HG03439 (cell line): ENCODE results near the gene VWCE.
A peak's percentile ranks its signal among the peaks of the same experiment; 100 is the strongest.

ENCODE experiments used
- ATAC-seq: cut with Tn5 transposase; IDR thresholded peaks from one replicate; pipeline ENCODE4 v1.9.1; 2021; ENCODE audit warnings: mild to moderate bottlenecking, moderate library complexity; ENCODE audit not compliant: unreplicated experiment

The VWCE gene

DNA sequence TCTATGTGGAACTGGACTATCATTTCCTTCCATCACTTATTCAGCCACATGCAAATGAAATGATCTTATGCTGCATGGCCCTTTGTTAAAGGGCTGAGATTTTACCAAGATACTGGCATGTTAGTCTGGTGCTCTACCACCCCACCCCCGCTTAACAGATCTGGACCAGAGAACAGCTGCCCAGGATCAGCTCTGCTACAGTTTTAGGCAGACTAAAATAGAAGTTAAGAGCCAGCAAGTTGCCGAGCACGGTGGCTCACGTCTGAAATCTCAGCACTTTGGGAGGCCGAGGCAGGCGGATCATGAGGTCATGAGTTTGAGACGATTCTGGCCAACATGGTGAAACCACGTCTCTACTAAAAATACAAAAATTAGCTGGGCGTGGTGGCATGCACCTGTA, 33.2 kb upstream of the VWCE start:
- ATAC-seq, result no peak

DNA sequence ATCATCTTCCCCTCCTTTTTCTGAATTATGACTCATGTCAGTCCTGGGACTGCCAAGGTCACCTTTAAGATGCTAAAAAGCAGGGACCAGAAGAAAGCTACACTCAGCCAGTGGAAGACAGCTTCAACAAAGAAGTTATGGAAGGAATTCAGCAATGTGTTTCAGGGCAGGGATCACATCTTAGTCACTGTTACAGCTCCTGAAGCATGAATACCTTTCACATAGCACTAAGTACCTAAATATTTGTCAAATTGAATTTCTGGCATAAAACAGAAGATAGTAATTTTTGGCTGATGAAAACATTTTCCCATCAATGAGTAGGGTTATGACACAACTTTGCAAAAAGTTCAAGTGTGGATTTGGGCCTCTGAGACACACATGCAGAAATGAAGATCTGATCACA, 32.6 kb upstream of the VWCE start:
- no peak for ATAC-seq

DNA sequence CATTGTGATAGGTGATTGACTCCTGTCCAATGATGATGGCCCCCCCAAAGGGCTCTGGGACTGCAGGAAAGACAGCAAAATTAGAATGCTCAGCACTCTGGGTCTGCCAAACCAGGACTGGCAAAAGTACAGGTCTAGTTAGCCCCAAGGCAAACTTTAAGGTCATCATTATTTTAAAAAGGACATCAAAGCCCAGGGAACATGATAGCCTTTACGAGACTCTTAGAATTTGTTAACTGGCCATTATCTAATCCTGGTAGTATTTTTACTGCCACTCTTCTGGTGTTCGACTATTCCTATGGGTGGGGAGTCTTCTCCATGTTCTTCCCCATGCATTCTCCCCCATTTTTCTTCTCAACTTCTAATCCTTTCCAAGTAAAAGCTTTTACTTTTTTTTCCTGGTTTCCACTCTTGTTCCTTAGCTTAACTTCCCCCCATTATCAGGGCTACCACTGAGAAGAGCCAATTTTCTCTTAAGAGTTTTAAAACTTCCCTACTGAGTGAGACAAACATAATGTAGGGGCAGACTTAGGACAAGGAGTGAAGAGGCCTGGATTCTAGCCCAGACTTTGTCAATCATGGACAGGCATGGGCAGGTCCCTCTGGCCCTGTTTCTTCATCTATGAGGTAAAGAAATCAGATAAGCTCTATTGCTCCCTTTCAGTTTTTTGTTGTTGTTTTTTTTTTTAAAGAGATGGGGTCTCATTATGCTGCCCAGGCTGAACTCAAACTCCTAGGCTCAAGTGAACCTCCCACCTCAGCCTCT, 30.7 kb upstream of the VWCE start:
- ATAC-seq, result no peak

DNA sequence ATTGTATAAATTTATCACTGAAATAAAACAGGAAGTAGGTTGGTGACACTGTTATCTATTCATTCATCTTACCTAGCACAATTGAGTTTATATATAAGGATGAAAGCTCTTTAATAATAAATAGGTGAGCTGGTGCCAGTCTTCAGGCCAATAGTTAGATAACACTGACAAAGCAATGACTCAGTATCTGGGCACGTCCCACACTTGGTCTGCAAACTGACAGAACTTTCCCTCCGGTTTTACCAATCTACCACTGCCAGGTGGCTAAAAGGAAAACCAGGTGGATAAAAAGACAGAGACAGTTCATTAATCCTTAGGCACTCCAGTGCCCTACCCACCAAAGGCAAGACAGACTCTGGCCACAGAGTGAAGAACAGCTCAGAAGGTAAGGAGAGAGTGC, 20.1 kb upstream of the VWCE start:
- no peak for ATAC-seq

DNA sequence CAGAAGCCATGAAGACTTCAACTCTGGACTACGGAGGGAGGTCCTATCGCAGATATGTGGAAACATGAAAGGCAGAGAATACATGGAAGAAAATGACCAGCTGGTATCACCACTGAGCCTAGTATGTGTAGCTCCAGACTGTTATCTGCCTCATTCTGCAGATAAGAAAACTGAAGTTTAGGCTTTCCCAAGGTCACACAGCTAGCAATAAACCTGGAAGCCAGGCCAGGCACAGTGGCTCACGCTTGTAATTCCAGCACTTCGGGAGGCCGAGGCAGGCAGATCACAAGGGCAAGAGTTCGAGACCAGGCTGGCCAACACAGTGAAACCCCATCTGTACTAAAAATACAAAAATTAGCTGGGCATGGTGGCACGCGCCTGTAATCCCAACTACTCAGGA, 15.6 kb upstream of the VWCE start:
- ATAC-seq, result no peak

DNA sequence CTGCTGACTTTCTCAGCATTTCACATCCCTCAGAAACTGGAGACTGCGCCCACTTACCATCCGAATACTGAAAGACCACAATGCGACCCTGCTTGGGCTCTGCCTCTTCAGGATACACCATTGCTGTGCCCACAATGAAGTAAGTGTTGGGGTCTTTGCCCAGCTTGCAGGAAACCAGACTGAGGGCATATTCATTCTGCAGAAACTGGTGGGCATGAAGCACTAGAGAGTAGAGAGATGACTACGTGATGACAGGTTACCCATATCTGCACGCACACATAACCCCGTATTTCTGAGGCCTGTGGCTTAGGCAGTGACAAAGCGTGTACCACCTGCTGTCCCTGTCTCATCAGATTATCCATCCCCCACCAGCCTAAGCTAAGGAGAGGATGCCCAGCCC, 14.6 kb upstream of the VWCE start:
- no peak for ATAC-seq

DNA sequence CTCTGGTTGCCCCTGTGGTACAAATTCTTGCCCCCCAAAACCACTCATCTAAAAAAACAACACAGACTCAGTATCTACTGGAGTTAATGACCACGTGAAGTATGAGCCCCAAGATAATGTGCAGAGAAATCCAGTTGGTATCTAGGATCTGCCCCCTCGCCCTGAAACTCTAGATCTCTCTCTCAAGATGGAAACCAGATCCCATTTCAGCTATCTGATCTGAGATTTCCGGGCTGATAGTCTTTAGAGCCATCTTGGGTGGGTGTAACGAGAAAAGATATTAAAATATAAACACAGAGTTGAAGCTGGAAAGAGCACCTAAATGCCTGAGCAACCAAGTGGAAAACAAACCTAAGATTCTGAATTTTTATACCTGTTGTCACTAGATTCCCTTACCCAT, 14.0 kb upstream of the VWCE start:
- no peak for ATAC-seq

DNA sequence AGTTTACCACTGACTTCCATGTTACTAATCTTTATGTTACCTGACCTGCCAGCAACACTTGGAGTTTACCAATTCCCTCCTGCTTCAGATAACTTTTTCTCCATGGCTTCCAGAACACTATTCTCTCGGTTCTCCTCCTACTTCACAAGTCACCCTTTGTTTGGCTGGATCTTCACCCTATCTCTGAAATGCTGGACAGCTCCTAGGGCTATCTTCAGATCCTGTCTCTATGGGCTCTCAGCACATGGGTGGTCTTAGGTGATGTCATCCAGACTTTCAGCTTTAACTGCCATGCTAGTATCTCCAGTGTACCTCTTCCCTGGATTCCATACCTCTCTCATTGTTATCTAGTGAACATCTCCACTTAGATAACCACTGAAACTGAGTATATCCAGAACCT, 12.2 kb upstream of the VWCE start:
- ATAC-seq, result no peak

DNA sequence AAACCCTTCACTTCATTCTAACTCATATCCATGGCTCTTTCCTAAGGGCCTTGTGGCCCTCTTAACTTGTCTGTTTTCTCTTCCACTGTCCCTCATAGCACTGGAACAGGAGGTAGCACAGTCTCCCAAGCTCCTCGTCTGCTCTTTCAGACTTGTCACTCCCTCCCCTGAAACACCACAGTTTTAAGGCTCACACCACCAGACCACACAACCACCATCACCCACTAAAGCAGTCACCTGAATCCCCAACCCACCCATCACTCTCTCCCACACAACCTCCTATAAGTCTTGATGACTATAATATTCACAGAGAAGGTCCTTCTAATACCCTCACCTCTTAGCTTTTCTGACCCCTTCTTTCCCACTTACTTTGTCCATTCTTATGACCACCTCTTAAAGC, 11.1 kb upstream of the VWCE start:
- ATAC-seq, result no peak

DNA sequence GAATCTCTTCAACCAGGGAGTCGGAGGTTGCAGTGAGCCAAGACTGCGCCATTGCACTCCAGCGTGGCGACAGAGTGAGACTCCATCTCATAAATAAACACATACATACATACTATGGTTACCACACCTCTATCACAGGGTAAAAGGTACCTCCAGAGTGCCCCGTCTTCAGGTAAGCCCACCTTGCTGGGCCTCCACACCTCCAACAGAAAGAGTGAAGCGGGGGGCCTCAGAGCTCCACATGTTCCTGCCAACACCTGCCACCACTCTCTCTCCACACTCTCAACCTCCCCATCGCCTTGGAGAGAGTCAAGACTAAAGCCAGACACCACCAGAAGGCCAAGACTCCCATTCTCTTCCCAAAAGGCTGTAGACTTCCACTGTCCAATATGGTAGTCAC, 10.3 kb upstream of the VWCE start:
- no peak for ATAC-seq

DNA sequence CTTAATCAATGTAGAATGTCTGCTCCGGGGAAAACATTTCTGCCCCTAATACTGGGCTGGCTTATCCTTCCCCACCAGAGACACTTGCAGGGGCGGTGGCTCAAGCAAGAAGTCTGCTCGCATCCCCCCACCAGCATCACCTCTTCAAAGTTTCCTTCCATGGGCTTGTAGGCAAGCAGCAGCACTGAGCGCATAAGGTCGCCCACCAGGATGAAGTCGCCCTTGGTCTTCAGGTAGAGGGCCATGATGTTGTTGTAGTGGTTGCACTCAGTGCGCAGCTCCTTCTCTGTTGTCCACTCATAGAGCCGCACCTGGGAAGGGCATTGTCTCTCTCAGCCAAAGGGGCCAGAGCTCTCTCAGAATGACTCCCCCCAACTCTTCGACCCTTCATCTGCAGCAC, 8.6 kb upstream of the VWCE start:
- no peak for ATAC-seq

DNA sequence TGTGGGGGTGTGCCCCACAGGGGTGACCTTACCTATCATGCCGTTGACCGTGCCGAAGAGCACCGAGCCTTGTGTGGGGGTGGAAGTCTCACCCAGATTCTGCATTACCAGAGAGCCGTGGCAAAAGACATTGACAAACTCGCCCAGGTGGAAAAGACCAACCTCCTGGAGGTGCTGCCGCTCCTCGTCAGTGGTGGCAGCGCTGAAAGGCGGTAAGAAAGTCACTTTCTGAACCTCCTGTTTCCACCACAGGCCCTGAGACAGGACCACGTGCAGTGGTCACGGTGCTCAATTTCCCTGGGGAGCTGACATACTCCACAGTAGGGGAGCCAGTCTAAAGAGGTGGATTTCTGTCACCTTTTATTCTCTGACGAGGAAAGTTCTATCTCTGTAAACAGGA, 7.4 kb upstream of the VWCE start:
- ATAC-seq, result no peak

DNA sequence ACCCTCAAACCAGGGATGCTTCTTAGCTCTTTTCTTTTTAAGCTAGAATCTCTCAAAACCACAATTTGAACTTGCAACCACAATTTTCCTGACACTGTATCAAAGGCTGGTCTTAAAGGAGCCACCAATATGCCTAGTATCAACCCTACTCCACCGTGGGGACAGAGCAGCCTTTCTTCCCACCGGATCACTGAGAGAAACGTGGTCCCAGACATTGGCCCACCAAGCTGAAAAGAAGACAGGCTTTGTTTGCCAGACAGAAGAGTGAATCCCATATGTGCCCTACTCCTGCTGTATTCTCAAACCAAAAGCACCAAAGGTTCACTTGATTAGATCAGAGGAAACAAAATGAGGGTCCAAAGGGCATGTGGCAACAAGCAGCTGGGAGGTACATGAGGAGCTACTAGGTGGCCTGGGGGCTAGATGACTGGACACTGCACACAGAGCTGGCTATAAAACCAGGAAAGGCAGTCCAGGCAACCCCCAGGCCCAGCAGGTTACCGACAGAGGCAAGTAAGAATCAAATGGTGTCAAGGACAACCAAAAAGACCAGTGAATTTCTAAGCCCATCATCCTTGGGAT, 3.6 kb upstream of the VWCE start:
- ATAC-seq, result no peak

DNA sequence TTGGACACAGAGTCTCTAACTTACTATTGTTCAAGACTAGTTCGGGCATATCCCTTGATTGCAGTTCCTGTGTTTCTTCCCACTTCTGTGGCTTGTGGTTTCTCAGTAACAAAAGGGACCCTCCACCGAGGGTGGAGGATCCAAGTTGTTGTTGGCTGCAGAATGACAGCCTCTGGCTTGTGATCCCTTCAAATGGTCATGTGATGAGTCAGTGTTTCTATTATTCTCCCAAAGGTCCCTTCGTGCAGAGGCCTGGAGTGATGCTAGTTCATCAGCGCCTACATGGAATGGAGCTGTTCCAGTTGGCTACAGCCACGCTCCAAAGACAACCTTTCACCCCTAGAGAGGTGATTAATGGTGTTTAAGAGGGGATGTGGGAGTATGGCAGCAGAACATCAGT, 2.6 kb upstream of the VWCE start:
- no peak for ATAC-seq

DNA sequence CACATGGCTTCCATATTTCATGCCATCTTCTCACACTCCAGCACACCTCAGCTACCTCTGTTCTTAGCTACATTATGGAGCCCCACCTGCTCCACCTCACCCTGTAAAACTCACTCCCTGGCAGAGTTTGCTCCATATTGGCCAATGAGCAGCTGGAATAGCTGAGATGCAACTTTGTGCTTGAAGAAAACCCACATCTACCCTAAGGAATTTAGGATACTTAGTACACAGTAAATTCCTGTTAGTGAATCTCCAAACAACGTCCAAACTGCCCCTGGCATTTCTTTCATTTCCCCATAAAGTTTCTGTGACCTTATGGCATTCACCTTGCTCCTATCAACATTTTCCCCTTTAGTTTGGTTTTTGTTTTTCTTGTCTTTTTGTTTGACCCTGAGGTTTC, 2.2 kb upstream of the VWCE start:
- no peak for ATAC-seq

DNA sequence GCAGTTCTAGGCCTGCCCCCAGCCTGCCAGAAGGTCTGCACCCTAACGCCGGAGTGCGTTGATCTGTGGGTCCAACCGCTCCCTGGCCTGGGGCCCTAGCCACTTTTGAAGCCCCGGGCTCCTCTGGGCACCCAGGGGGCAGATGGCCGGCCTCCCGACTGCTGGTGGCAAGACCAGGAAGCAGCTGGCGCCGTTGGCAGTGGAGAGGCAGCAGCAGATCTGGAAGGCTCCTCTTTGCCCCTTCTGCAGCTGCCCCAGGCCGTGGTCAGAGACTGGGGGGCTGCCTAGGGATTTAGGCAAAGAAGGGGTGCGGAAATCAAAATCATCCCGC, 445 bp upstream of the VWCE start:
- ATAC-seq, result no peak

DNA sequence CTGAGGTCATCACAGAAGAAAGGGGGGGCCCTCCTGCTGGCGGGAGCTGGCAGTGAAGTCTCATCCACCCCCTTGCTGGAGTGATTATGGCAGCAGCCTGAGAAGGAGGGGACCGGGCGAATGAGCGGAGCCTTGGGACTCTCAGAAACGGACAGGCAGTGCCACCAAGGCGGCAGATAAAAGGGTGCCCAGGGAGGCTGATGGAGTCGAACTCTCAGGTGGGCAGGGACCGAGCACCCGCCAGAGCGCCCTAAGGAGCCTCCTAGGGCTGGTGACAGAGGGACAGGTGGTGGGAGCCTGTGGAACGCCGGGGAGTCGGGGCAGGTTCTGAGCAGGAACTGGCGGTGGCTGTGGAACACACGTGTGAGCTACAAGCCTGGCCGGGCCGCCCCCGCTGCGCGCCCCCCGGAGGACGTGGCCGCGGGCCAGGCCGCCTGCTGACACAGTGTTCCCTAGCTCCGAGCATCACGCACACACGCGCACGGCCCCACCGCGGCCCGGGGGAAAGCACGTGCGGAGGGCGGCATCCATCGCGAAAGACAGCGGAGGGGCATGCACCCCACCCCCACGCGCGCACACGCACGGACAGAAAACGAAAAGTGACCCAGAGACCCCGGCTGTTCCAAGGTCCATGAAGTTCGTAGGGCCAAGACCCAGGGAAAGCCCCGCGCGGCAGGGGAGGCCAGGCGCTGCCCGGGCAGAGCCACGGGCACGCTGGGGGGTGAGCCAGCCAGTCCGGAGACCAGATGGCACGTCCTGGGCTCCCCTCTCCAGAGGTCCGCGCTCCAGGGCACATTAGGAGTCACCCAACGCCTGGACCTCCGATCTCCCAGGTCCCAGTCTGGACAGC, 1.0 kb downstream of the VWCE start:
- ATAC-seq, result peak; percentile 30

DNA sequence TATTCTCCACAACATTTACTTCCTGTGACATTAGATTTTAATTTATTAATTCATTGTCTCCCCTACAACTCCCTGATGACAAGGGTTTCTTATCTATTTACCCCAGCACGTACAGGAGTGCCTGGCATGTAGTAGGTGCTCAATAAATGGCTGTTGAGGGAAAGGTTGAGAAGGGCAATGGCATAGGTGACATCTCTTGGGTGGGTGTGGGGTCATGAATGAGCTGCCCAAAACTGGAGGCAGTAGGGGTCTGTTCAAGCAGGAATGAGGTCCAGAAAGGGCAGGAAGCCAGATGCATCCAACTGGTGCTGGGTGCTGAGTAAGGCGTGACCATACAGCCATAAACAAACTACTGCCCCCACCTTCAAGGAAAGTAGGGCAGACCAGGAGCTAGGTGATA, 2.8 kb downstream of the VWCE start:
- ATAC-seq, result no peak

DNA sequence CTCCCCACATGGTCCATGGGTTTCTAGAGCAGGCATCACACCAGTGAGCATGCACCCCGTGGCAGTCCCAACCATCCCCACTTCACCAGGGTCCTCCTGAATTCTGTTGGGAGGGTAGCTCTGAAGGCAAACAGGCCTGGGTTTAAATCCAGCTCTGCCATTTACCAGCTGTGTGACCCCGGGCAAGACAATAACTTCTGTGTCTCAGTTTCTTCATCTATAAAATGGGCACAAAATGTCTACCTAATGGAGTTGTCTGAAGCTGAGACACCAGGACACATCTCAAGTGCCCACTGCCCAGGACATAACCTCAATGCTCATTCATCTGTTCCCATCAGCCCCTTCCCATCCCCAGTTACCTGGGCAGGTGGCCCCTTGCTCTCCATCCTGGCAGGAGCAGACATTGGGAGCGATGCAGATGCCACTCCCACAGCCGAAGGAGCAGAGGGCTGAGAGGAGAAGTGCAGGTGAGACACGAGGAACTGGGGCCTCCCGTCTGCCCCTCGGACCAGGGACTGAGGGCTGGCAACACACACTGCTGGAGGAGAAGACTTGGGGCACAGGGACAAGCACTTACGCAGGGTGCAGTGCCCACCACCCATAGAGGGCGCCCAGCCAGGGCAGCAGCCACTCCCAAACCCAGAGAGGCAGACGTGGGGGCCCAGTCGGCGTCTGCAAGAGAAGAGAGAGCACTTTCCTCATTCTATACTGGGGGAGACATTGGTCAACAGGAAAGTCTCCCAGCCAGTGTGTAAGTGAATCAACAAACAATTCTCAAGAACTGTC, 4.0 kb downstream of the VWCE start:
- no peak for ATAC-seq

DNA sequence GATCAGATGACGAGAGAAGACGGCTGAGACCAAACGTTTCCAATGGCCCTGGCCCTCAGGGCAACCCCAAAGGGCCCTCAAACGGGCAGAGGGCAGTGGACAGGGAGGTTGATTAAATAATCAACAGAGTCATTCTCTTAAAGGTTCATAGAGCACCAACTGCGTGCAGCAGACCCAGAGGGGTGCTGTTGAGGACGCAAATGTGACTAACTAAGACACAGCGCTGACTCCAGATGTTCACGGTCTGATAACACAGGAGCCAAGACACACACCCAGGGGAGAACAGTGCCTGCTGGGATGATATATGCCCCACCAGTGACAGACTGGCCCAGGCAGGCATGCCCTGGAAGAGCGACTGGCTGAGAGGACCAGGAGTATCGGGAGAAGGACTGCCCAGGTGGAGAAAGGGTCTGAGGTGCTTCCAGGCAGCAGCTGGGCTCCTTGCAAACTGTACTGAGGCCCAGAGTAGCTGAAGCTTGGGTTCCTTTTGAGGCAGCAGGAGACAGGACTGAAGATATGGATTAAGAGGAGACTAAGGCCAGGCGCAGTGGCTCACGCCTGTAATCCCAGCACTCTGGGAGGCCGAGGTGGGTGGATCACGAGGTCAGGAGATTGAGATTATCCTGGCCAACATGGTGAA, 7.7 kb downstream of the VWCE start:
- no peak for ATAC-seq

DNA sequence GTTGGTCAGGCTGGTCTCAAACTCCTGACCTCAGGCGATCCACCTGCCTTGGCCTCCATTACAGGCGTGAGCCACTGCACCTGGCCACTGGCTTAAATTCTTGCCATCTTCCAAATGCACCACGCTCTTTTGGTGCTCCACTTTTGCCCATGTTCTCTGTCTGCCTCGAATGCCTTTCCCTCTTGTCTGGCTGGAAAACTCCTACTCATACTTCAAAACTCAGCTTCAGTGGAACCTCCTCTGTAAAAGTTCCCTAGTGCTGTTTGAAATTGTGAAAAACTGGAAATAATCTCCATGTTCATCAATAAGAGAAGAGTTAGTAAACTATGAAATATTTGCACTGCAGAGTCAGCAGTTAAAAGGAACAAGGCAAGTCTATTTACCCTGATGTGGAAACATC, 11.5 kb downstream of the VWCE start:
- no peak for ATAC-seq
